Loucy (cell line): ENCODE results near the gene PLEKHG4.

Experiments
- H2AFZ ChIP-seq: fragments of 200-600 bp; sonication (generic); 2 replicates; pipeline ENCODE4 v1.6.0; 2016; ENCODE audit warnings: antibody characterized with exemption, mild to moderate bottlenecking, low read length, moderate library complexity
- H3F3A ChIP-seq: fragments of 200-600 bp; 2 replicates; pipeline ENCODE4 v1.6.0; 2016; ENCODE audit warnings: antibody characterized with exemption, low read depth, mild to moderate bottlenecking
- H3K27me3 ChIP-seq: fragments of 200-600 bp; sonication (generic); 2 replicates; pipeline ENCODE4 v1.6.1; 2014; ENCODE audit warnings: low read length, mild to moderate bottlenecking; ENCODE audit not compliant: insufficient read depth, poor library complexity, severe bottlenecking
- H3K36me3 ChIP-seq: fragments of 200-600 bp; sonication (generic); 2 replicates; pipeline ENCODE4 v1.6.1; 2016; ENCODE audit warnings: low read length; ENCODE audit not compliant: insufficient read depth
- H3K4me1 ChIP-seq: fragments of 200-600 bp; sonication (generic); 2 replicates; pipeline ENCODE4 v1.5.1; 2014; ENCODE audit warnings: low read length, mild to moderate bottlenecking; ENCODE audit not compliant: insufficient read depth, poor library complexity, severe bottlenecking
- H3K4me2 ChIP-seq: fragments of 200-600 bp; sonication (generic); 2 replicates; pipeline ENCODE4 v1.6.0; 2014; ENCODE audit warnings: antibody characterized with exemption, low read length, low read depth, mild to moderate bottlenecking; ENCODE audit not compliant: poor library complexity, severe bottlenecking
- H3K4me3 ChIP-seq: fragments of 200-600 bp; sonication (generic); 2 replicates; pipeline ENCODE4 v1.5.1; 2014; ENCODE audit warnings: low read length, mild to moderate bottlenecking, mixed read lengths; ENCODE audit not compliant: poor library complexity, severe bottlenecking
- H3K79me2 ChIP-seq: fragments of 200-600 bp; sonication (generic); 2 replicates; pipeline ENCODE4 v1.6.1; 2014; ENCODE audit warnings: low read length; ENCODE audit not compliant: insufficient read depth
- H3K9ac ChIP-seq: fragments of 200-600 bp; sonication (generic); 2 replicates; pipeline ENCODE4 v1.6.0; 2014; ENCODE audit warnings: mild to moderate bottlenecking, low read depth, low read length, moderate library complexity; ENCODE audit not compliant: poor library complexity, severe bottlenecking
- H3K9me2 ChIP-seq: fragments of 200-600 bp; sonication (generic); replicated peaks from 2 replicates; pipeline ENCODE4 v1.6.1; 2016; ENCODE audit warnings: low read depth, low read length, mixed read lengths
- H3K9me3 ChIP-seq: fragments of 200-600 bp; sonication (generic); 2 replicates; pipeline ENCODE4 v1.6.1; 2014; ENCODE audit warnings: mild to moderate bottlenecking, antibody characterized with exemption, low read length, low read depth; ENCODE audit not compliant: insufficient read depth
- H4K20me1 ChIP-seq: fragments of 200-600 bp; sonication (generic); 2 replicates; pipeline ENCODE4 v1.6.0; 2014; ENCODE audit warnings: antibody characterized with exemption, low read length, mild to moderate bottlenecking; ENCODE audit not compliant: insufficient read depth, poor library complexity, severe bottlenecking
- EZH2phosphoT487 ChIP-seq: fragments of 200-600 bp; IDR thresholded peaks from 2 replicates; pipeline ENCODE4 v1.6.1; 2018; ENCODE audit warnings: antibody characterized with exemption, mild to moderate bottlenecking, moderate library complexity, borderline replicate concordance
- TF ChIP-seq, protein P1 (sequence below): fragments of 200-600 bp; sonication (generic); conservative IDR thresholded peaks from 2 replicates; pipeline ENCODE4 v1.5.1; 2014; ENCODE audit warnings: mild to moderate bottlenecking, antibody characterized with exemption, low read length

PLEKHG4 gene

GRCh38 chr16:67270931-67271338, 8.4 kb upstream of the PLEKHG4 start:
- no peak overlapping the region for H2AFZ ChIP-seq
- no peaks in the 10 kb centered on the region for H3K36me3 ChIP-seq
- TF ChIP-seq, protein P1, sequence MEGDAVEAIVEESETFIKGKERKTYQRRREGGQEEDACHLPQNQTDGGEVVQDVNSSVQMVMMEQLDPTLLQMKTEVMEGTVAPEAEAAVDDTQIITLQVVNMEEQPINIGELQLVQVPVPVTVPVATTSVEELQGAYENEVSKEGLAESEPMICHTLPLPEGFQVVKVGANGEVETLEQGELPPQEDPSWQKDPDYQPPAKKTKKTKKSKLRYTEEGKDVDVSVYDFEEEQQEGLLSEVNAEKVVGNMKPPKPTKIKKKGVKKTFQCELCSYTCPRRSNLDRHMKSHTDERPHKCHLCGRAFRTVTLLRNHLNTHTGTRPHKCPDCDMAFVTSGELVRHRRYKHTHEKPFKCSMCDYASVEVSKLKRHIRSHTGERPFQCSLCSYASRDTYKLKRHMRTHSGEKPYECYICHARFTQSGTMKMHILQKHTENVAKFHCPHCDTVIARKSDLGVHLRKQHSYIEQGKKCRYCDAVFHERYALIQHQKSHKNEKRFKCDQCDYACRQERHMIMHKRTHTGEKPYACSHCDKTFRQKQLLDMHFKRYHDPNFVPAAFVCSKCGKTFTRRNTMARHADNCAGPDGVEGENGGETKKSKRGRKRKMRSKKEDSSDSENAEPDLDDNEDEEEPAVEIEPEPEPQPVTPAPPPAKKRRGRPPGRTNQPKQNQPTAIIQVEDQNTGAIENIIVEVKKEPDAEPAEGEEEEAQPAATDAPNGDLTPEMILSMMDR, result no peak
- no peak for TF ChIP-seq EZH2phosphoT487
- no peaks in the 10 kb centered on the region for H3K27me3 ChIP-seq
- peaks cover under 1% of the 10 kb centered on the region; the same call in 1 of the 2 replicates for H3K79me2 ChIP-seq
- H4K20me1 ChIP-seq, result no peaks in the 10 kb centered on the region
- H3F3A ChIP-seq, result no peaks in the 10 kb centered on the region
- no peak overlapping the region for H3K4me2 ChIP-seq
- no peaks in the 10 kb centered on the region for H3K9me2 ChIP-seq
- H3K4me1 ChIP-seq, result no peaks in the 10 kb centered on the region
- no peak overlapping the region for H3K9ac ChIP-seq
- H3K4me3 ChIP-seq, result no peak overlapping the region
- no peaks in the 10 kb centered on the region for H3K9me3 ChIP-seq

GRCh38 chr16:67271446-67271845, 7.9 kb upstream of the PLEKHG4 start:
- Histone ChIP-seq H3K27me3 (no peaks in the 10 kb centered on the region), H2AFZ (no peak overlapping the region), H3K9me2 (no peaks in the 10 kb centered on the region), H4K20me1 (no peaks in the 10 kb centered on the region), H3K4me2 (no peak overlapping the region), H3K4me3 (no peak overlapping the region), H3F3A (no peaks in the 10 kb centered on the region), H3K4me1 (no peaks in the 10 kb centered on the region), H3K79me2 (peaks cover 6% of the 10 kb centered on the region; the same call in 1 of the 2 replicates), H3K9ac (no peak overlapping the region), H3K9me3 (no peaks in the 10 kb centered on the region), H3K36me3 (no peaks in the 10 kb centered on the region)
- TF ChIP-seq, protein P1, result no peak
- TF ChIP-seq EZH2phosphoT487, result no peak

GRCh38 chr16:67275321-67275720, 4.0 kb upstream of the PLEKHG4 start:
- no peaks in the 10 kb centered on the region for H3K36me3 ChIP-seq
- no peaks in the 10 kb centered on the region for H4K20me1 ChIP-seq
- no peak overlapping the region for H3K4me3 ChIP-seq
- no peak overlapping the region for H2AFZ ChIP-seq
- H3K4me2 ChIP-seq, result no peak overlapping the region
- peaks cover 13% of the 10 kb centered on the region for H3K4me1 ChIP-seq
- TF ChIP-seq, protein P1, result no peak
- TF ChIP-seq EZH2phosphoT487, result no peak
- no peaks in the 10 kb centered on the region for H3F3A ChIP-seq
- H3K9me3 ChIP-seq, result no peaks in the 10 kb centered on the region
- no peaks in the 10 kb centered on the region for H3K9me2 ChIP-seq
- no peaks in the 10 kb centered on the region for H3K27me3 ChIP-seq
- H3K9ac ChIP-seq, result no peak overlapping the region
- peaks cover 39% of the 10 kb centered on the region for H3K79me2 ChIP-seq
